ENCODE results near the gene USH1C.

The USH1C gene

GRCh38 chr11:17517186-17517585 lies 27.0 kb downstream of the USH1C start:
- no peaks in the 10 kb centered on the region for H3K27me3 ChIP-seq (ENCODE audit: control insufficient read depth, insufficient read depth, low read length)
- no peaks in the 10 kb centered on the region for H3K4me1 ChIP-seq (ENCODE audit: control insufficient read depth, insufficient read depth, low read length)
- H3K9ac ChIP-seq (ENCODE audit: low read length) = no peak overlapping the region
- H3K9me3 ChIP-seq (ENCODE audit: control insufficient read depth, low read length) = no peaks in the 10 kb centered on the region
- peaks cover 13% of the 10 kb centered on the region for H3K36me3 ChIP-seq (ENCODE audit: control insufficient read depth, insufficient read depth, low read length)
- H3K4me3 ChIP-seq (ENCODE audit: low read length) = no peak overlapping the region

DNA sequence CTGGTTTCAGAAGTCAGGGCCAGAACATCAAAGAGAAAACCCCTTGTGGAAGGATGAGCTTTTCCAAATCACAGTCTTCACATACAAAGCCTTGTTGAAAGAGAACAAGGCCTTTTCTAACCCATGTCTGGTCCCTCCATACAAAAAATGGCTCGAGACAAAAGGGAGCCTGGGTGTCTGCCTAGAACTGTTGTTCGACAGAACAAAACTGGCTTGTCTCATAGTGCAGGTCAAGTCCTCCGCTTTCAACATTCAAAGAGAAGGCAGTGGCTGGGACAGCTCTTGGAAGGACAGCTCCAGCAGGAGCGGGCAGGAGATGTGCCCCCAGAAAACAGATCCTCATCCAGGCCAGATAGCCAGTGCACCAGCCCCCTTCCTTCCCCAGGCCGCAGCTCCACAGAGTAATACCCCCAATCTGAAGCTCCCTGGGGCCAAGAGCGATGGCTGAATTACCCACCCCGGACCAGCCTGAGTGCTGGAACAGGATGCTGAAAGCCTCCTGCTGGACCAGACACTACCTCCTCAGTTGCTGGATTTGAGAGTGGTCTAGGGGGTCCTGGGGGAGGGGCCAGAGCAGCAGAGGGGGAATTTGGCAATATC lies 27.6 kb downstream of the USH1C start:
- Histone ChIP-seq H3K9me3 (ENCODE audit: control insufficient read depth, low read length) (no peaks in the 10 kb centered on the region), H3K4me1 (ENCODE audit: control insufficient read depth, insufficient read depth, low read length) (no peaks in the 10 kb centered on the region)

GRCh38 chr11:17515443-17516176 lies 28.6 kb downstream of the USH1C start:
- Histone ChIP-seq H3K4me3 (ENCODE audit: low read length) (no peak overlapping the region), H3K27me3 (ENCODE audit: control insufficient read depth, insufficient read depth, low read length) (no peaks in the 10 kb centered on the region), H3K4me1 (ENCODE audit: control insufficient read depth, insufficient read depth, low read length) (no peaks in the 10 kb centered on the region), H3K9ac (ENCODE audit: low read length) (no peak overlapping the region), H3K36me3 (ENCODE audit: control insufficient read depth, insufficient read depth, low read length) (peaks cover 13% of the 10 kb centered on the region), H3K9me3 (ENCODE audit: control insufficient read depth, low read length) (no peaks in the 10 kb centered on the region)

More for the DNA sequence above, 27.6 kb downstream of the USH1C start:
- H3K36me3 ChIP-seq (ENCODE audit: control insufficient read depth, insufficient read depth, low read length) = peaks cover 13% of the 10 kb centered on the region
- no peaks in the 10 kb centered on the region for H3K27me3 ChIP-seq (ENCODE audit: control insufficient read depth, insufficient read depth, low read length)
- no peak overlapping the region for H3K4me3 ChIP-seq (ENCODE audit: low read length)
- H3K9ac ChIP-seq (ENCODE audit: low read length) = no peak overlapping the region

DNA sequence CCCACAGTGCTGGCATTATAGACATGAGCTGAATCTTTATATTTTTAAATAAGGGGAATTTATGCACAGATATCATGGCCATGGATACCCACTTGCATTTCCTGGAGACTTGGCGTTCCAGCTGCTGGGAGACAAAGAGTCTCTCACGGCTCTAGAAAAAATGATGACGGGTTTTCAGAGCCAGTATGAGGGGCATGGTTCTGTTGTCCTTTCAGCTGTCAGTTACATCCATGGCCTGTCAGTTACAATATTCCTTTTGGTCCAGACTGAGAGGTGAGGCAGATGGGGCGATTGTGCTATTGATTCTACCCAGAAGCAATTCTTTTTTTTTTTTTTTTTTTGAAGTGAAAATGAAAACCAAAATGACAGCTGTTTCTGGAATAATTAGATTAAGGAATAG lies 29.7 kb downstream of the USH1C start:
- no peaks in the 10 kb centered on the region for H3K9me3 ChIP-seq (ENCODE audit: control insufficient read depth, low read length)
- H3K36me3 ChIP-seq (ENCODE audit: control insufficient read depth, insufficient read depth, low read length) = peaks cover 13% of the 10 kb centered on the region
- H3K4me3 ChIP-seq (ENCODE audit: low read length) = no peak overlapping the region

DNA sequence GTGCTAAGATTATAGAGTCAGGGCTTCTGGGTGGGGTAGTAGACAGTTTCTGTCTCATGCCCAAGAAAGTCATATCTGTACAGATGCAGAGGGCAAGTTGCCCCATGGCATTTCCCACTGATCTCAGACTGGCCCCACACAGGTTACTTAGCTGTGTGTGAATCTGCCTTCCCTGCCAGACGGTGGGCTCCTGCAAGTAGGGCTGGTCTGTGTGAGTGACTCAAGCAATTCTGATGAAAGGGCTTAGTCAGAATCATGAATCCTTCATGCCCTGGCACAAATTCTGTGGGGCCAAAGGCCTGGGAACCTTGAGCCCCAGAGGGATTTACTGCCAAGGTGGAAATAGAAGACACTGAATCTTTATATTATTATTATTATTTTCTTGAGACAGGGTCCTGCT lies 30.4 kb downstream of the USH1C start:
- H3K27me3 ChIP-seq (ENCODE audit: control insufficient read depth, insufficient read depth, low read length) = no peaks in the 10 kb centered on the region
- H3K9me3 ChIP-seq (ENCODE audit: control insufficient read depth, low read length) = no peaks in the 10 kb centered on the region
- no peaks in the 10 kb centered on the region for H3K4me1 ChIP-seq (ENCODE audit: control insufficient read depth, insufficient read depth, low read length)
- H3K9ac ChIP-seq (ENCODE audit: low read length) = no peak overlapping the region
- H3K4me3 ChIP-seq (ENCODE audit: low read length) = no peak overlapping the region
- H3K36me3 ChIP-seq (ENCODE audit: control insufficient read depth, insufficient read depth, low read length) = peaks cover 13% of the 10 kb centered on the region

More for the DNA sequence above, 29.7 kb downstream of the USH1C start:
- H3K9ac ChIP-seq (ENCODE audit: low read length) = no peak overlapping the region
- no peaks in the 10 kb centered on the region for H3K4me1 ChIP-seq (ENCODE audit: control insufficient read depth, insufficient read depth, low read length)
- no peaks in the 10 kb centered on the region for H3K27me3 ChIP-seq (ENCODE audit: control insufficient read depth, insufficient read depth, low read length)

DNA sequence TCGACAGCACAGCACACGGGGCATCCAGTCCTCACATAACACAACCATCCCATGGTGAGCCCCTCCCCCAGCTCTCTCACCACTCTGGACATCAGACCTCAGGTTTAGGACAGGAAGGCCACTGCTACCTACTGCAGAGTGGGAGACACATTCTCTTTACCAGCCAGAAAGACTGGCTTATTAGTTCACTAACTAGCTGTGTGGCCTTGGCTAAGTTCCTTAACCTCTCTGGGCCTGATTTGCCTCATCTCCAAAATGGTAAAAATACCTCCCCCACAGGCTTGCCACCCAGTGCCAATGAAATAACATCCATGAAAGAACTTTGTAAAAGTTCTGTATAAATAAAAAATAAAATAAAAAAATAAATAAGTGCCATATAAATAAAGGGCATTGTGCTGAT lies 32.1 kb downstream of the USH1C start:
- Histone ChIP-seq H3K9me3 (ENCODE audit: control insufficient read depth, low read length) (no peaks in the 10 kb centered on the region), H3K9ac (ENCODE audit: low read length) (no peak overlapping the region), H3K4me3 (ENCODE audit: low read length) (no peak overlapping the region), H3K36me3 (ENCODE audit: control insufficient read depth, insufficient read depth, low read length) (peaks cover 7% of the 10 kb centered on the region), H3K4me1 (ENCODE audit: control insufficient read depth, insufficient read depth, low read length) (no peaks in the 10 kb centered on the region), H3K27me3 (ENCODE audit: control insufficient read depth, insufficient read depth, low read length) (no peaks in the 10 kb centered on the region)

- no peaks in the 10 kb centered on the region for H3K27me3 ChIP-seq (ENCODE audit: control insufficient read depth, insufficient read depth, low read length)
- no peak overlapping the region for H3K4me3 ChIP-seq (ENCODE audit: low read length)
- H3K36me3 ChIP-seq (ENCODE audit: control insufficient read depth, insufficient read depth, low read length) = peaks cover 1% of the 10 kb centered on the region
- H3K9ac ChIP-seq (ENCODE audit: low read length) = no peak overlapping the region
- no peaks in the 10 kb centered on the region for H3K4me1 ChIP-seq (ENCODE audit: control insufficient read depth, insufficient read depth, low read length)
- H3K9me3 ChIP-seq (ENCODE audit: control insufficient read depth, low read length) = no peaks in the 10 kb centered on the region
Observed at GRCh38 chr11:17511571-17511970, 32.6 kb downstream of the USH1C start.

- H3K36me3 ChIP-seq (ENCODE audit: control insufficient read depth, insufficient read depth, low read length) = no peaks in the 10 kb centered on the region
- H3K27me3 ChIP-seq (ENCODE audit: control insufficient read depth, insufficient read depth, low read length) = no peaks in the 10 kb centered on the region
- H3K9me3 ChIP-seq (ENCODE audit: control insufficient read depth, low read length) = no peaks in the 10 kb centered on the region
- no peak overlapping the region for H3K9ac ChIP-seq (ENCODE audit: low read length)
- no peaks in the 10 kb centered on the region for H3K4me1 ChIP-seq (ENCODE audit: control insufficient read depth, insufficient read depth, low read length)
- no peak overlapping the region for H3K4me3 ChIP-seq (ENCODE audit: low read length)
Observed at GRCh38 chr11:17510507-17511206, 33.6 kb downstream of the USH1C start.

GRCh38 chr11:17508791-17509190 lies 35.4 kb downstream of the USH1C start:
- no peaks in the 10 kb centered on the region for H3K4me1 ChIP-seq (ENCODE audit: control insufficient read depth, insufficient read depth, low read length)
- H3K4me3 ChIP-seq (ENCODE audit: low read length) = no peak overlapping the region
- H3K9ac ChIP-seq (ENCODE audit: low read length) = no peak overlapping the region
- no peaks in the 10 kb centered on the region for H3K9me3 ChIP-seq (ENCODE audit: control insufficient read depth, low read length)
- no peaks in the 10 kb centered on the region for H3K27me3 ChIP-seq (ENCODE audit: control insufficient read depth, insufficient read depth, low read length)
- no peaks in the 10 kb centered on the region for H3K36me3 ChIP-seq (ENCODE audit: control insufficient read depth, insufficient read depth, low read length)

- Histone ChIP-seq H3K27me3 (ENCODE audit: control insufficient read depth, insufficient read depth, low read length) (no peaks in the 10 kb centered on the region), H3K4me3 (ENCODE audit: low read length) (no peak overlapping the region), H3K9me3 (ENCODE audit: control insufficient read depth, low read length) (no peaks in the 10 kb centered on the region), H3K4me1 (ENCODE audit: control insufficient read depth, insufficient read depth, low read length) (no peaks in the 10 kb centered on the region), H3K36me3 (ENCODE audit: control insufficient read depth, insufficient read depth, low read length) (no peaks in the 10 kb centered on the region), H3K9ac (ENCODE audit: low read length) (no peak overlapping the region)
Observed at GRCh38 chr11:17508306-17508705, 35.9 kb downstream of the USH1C start.

GRCh38 chr11:17507773-17508172 lies 36.4 kb downstream of the USH1C start:
- Histone ChIP-seq H3K4me1 (ENCODE audit: control insufficient read depth, insufficient read depth, low read length) (no peaks in the 10 kb centered on the region), H3K36me3 (ENCODE audit: control insufficient read depth, insufficient read depth, low read length) (no peaks in the 10 kb centered on the region), H3K27me3 (ENCODE audit: control insufficient read depth, insufficient read depth, low read length) (no peaks in the 10 kb centered on the region), H3K4me3 (ENCODE audit: low read length) (no peak overlapping the region), H3K9me3 (ENCODE audit: control insufficient read depth, low read length) (no peaks in the 10 kb centered on the region), H3K9ac (ENCODE audit: low read length) (no peak overlapping the region)

DNA sequence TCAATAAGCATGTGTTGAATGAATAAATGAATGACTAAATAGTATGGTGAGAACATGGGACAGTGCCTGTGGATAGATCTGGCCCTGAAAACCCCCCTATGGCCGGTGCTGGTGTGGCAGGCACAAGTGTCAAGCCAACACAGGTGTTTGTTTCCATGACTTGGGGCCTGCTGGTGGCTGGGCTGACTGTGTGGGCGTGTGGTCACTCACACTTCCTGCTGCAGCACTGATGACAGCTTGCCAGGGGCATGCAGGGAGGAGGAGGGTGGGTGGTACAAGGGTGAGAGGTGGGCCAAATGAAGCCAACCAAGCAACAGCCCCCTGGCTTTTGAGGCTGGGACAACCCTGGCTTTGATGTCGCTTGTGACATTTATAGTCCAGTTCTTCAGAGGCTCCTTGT lies 37.3 kb downstream of the USH1C start:
- no peaks in the 10 kb centered on the region for H3K36me3 ChIP-seq (ENCODE audit: control insufficient read depth, insufficient read depth, low read length)
- no peak overlapping the region for H3K4me3 ChIP-seq (ENCODE audit: low read length)
- no peaks in the 10 kb centered on the region for H3K27me3 ChIP-seq (ENCODE audit: control insufficient read depth, insufficient read depth, low read length)
- no peaks in the 10 kb centered on the region for H3K4me1 ChIP-seq (ENCODE audit: control insufficient read depth, insufficient read depth, low read length)
- no peaks in the 10 kb centered on the region for H3K9me3 ChIP-seq (ENCODE audit: control insufficient read depth, low read length)
- H3K9ac ChIP-seq (ENCODE audit: low read length) = no peak overlapping the region

Data from mucosa of stomach (tissue), 1 donor.